ENCODE measurements around the gene ITPR2.
A peak's percentile ranks its signal among the peaks of the same experiment; 100 is the strongest.
"Not testable (repeated sequence)": the region's sequence is repeated elsewhere in the genome, so short reads cannot be mapped to it uniquely, and the experiment has no call there.

The ITPR2 gene

DNA sequence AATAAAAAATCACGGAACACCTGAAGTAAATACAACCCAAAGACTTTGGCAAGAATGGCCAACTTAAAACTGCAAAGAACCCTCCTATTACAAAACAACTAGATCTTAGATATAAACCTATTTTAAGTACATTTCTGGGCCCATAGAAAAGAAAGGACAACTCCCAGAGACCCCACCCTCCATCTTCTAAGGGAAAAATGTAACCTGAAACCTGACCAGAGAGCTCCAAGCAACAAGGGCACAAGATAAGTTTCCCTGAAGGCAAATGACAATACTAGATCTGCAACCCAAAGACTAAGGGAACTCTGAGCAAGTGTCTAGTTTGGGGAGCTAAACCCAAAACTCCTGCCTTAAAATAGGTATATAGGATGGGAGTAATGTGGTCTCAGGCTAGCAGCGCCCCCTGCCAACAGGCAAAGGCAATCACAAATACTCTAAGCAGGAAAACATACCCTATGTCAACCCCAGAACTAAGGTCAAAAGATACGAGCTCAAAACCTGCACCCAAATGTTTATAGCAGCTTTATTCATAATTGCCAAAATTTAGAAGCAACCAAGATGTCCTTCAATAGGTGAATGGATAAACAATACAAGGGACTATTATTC lies 218.9 kb downstream of the ITPR2 start:
- peak in 1 of 2 experiments; percentile 30 for DNase-seq

DNA sequence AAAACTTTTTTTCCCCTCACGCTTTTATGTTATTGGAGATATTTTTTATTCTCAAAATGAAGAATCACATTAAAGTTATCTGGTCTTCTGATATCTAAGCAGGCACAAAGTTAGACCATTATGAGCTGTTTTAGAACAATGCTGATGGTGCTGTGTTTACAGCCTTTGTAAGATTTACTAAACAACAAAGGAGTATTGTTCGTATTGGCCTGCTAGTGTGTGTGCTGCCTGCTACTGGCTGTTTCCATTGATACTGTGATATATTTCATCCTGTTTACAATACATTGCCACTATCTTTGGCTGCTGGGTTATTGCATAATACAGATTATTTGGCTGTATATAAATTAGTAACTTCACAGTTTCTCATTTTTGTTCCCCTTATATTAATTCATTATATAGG lies 220.8 kb downstream of the ITPR2 start:
- no peak for DNase-seq

DNA sequence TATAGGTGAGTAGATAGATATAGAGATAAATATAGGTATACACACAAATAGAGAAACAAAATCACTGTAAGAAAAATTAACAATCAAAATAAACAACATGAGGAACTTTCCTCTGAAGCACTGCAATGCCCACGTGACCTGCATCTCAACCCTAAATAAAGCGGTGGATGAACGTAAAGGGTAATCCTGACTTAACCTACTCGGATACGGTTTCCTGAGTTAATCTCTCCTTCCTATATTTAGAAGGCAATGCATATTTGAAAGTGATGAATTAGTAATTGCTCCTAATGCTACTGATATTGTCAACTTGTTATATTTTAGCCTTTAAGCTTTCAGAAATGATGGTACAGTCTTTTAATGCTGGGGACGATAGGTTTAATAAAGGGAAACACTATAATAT lies 221.4 kb downstream of the ITPR2 start:
- no peak for DNase-seq

DNA sequence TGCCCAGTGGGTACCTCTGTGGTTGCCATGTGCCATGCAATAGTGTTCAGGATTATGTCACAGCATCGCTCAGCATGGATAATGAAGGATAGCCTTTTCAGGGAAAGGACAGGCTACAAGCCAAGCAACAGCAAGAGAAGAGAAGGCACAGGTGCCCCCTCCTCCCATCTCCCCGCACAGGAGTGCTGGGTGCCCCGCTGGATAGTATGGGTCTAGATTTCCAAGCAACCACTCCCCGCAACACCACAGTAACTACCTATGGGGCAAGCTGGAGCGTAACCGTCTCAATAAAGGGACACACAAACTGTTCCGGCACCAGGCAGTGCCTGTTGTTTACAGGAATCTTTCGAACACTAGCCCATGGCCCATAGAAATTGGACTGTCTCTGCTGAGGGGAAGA lies 222.2 kb downstream of the ITPR2 start:
- no peak for DNase-seq

DNA sequence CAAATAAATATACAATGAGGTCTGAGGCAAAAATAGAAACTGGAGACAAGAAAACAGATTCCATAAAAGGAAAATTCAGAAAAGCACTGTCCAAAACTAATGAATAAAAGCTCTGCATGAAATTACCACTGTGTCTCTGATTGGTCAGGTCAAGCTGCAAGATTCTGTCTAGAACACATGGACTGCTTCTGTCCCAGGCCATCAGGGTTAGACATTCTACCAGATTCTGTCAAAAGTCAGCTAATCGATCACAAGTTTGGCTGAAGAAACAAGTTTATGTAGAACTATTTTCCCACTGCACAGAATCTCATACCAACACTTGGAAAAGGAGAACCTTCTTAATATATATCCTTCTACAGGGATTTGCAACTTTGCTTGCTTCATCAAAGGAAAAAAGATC lies 223.0 kb downstream of the ITPR2 start:
- DNase-seq: no peak

DNA sequence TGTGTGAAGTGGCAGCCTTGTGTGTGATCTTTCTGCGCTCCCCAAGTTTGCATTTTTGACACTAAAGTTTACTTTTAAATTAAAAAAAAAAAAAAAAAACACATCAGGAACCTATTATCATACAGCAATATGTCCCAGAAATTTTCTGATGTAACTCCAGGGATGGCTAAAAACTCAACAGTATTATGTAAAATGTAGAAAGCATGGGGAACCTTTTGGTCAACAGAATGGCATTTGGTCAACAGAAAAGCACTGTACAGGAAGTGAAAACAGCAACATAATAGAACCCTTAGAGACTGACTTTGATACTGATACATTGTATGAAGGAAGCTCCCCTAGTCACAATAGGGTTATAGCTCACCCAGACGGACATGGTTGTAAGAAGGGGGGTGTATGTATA lies 224.3 kb downstream of the ITPR2 start:
- DNase-seq: no peak

DNA sequence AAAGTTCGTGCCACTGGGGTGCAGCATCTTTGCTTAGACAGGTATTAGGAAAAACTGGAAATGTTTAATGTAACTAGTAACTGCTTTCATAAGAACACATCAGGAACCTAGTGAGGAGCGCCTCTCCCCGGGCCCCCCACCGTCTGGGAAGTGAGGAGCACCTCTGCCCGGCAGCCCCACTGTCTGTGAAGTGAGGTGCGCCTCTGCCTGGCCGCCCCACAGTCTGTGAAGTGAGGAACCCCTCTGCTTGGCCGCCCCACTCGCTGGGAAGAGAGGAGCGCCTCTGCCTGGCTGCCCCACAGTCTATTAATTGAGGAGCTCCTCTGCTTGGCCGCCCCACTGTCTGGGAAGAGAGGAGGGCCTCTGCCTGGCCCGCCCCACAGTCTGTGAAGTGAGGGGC lies 224.7 kb downstream of the ITPR2 start:
- no peak for DNase-seq

DNA sequence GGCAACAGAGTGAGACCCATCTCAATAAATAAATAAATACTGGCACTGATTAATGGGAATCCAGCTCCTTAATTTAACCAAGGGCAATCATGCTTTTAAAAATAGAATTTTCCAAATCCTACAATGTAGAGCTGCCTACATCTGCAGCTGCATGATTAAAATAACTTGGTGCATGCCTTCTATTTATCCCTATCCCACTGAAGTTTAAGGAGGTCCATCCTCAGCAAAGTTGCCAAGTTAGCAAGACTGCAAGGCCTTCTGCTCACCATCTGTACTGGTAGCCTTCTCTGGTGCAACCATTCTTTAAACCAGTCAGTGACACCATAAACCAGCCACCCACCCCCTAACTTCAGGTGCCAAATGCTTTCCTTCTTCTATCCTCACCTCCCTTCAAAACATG lies 226.1 kb downstream of the ITPR2 start:
- no peak for DNase-seq

DNA sequence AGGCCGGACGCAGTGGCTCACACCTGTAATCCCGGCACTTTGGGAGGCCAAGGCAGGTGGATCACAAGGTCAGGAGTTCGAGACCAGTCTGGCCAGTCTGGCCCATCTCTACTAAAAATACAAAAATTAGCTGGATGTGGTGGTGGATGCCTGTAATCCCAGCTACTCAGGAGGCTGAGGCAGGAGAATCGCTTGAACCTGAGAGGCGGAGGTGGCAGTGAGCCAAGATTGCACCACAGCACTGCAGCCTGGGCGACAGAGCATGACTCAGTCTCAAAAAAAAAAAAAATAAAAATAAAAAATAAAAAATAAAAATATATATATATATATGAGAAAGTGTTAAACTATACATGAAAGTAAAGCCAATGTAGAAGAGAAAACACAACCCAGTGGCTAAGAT lies 228.2 kb downstream of the ITPR2 start:
- not testable (repeated sequence) for DNase-seq

DNA sequence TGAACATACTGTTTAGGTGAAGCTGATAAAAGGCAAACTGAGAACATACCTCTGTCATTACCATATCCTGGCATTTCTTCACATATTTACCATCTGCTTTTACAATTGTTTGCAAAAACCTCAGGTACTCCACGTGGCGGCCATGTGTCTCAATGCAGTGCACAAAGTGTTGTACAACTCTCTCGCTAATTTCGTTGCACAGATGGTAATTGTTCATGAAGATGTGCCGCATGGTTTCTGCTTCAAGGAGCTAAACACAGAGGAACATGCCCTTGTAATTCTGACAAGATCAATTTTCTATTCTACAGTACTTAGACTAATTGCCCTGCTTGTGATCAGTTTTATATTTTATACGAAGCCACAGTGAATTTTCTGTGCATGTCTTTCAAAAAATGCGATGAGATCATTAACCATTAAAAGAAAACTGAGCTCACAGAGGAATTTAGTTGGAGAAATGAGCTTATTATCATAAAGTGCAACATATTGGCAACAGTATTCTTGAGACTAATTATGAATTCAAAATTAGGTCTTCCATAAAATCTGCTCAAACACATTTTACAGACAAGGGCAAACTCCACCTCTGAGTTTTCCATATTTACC lies 233.8 kb downstream of the ITPR2 start:
- no peak for DNase-seq

DNA sequence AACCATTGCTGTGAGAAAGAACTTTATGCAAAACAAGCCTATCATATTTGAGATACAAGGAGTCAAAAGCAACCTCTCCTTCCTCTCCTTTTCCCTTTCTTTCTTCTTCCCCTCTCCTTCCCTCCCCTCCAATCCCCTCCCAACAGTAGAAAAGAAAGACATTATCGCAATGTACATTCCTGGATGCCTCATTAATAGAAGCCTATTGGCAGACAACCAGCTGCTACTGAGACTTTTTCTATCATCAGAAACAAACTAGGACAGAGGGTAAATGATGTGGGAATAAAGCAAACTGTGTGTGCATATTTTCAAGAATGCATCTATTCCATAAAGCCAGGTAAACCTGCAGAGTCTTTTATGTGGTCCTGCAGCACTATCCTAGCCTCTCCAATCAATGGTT lies 237.2 kb downstream of the ITPR2 start:
- DNase-seq: no peak

DNA sequence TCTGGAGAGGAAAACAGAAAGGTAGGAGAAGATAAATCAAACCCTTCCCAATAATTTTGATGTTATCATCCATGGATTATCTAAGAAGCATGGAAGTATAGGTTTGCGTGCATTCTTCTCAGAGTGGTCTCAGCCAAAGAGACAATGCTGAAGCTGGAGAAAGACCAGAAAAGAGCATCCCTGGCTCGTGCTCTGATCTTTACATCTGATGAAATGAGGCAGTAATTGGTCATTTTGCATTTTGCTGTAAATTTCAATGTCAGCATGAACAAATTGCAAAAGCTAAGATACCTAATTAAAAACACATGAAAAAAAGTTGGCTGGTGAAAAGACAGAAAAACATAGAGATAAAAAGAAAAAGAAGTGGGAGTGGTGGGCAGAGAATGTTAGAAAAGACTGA lies 252.4 kb downstream of the ITPR2 start:
- no peak for DNase-seq

DNA sequence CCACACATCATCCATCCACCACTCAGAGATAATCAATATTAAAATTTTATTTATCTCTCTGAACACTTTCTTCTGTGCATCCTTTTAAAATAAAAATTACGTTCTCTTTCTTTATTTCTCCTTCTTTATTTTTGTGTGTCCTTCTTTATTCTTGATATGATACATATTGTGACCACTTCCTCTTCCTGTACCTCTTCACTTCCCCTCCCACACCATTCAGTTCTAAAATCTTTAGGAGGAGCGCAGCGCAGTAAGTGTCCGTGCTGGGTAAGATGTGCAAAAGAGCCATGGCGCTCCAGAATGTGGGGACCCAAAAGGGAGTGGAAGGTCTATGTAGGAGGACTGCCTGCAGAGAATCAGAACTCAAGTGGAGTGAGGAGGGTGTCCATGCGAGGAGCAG lies 256.7 kb downstream of the ITPR2 start:
- no peak for DNase-seq

DNA sequence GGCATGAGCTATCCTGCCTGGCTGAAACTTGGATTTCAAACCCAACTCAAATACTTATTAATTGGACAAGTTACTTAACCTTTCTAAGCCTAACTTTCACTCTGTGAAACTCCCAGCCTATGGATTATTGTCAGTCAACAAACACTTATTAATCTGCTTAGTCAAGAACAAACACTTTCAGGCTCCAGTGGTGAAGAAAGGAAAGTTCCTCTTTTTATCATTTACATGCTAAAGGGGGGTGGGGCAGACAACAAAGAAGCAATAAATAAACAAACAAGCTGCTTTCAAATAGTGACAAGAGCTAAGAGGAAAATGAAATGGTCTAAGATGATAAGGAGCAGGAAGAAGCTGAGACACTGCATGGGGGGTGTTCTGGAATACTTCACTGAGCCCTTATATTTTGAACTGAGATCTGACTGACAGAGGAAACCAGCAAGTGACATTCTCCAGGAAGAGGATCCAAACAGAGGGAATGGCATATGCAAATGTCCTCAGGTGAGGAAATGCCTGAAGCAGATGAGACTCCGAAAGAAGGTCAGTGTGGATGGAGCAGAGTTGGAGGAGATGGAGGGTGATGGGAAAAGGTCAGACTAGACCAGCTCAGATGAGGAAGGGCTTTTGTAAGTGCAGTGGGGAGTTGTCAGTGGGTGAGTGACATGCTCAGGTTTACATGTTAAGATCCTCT lies 259.6 kb downstream of the ITPR2 start:
- DNase-seq: no peak

DNA sequence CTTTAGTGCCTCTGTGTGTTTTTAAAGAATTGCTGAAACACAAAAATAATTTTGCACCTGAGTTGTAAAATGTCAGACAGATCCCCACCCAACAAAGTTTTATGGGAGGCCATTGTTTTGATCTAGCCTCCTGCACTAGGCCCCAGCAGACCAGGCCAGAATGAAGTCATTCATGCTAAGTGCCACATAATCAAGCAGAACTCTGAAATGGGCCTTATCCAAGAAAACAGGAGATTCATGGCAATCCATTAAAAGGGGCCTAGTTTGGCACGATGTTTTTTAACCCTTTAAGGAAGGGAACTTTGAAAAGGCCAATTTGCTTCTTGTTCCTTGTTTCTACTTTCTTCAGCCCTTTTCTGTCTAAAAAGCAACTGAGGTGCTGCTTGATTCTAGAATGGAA lies 260.9 kb downstream of the ITPR2 start:
- no peak for DNase-seq

DNA sequence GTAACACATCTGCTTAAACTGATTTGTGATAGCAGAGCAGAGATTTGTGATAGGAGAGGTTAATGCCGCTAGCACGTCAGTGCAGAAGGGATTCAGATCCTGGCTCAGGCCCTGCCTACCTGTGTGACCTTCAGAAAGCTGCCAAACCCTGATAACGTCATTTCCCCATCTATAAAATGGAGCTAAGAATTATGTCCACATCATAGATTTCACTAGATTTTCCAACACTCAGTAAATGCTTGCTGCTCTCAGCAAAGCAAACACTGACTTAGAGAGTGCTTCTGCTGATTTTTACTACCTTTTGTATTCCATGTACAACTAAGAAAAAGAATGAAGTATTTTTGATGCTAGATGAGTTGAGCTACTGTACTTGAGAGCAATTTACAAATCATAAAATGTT lies 261.4 kb downstream of the ITPR2 start:
- no peak for DNase-seq

DNA sequence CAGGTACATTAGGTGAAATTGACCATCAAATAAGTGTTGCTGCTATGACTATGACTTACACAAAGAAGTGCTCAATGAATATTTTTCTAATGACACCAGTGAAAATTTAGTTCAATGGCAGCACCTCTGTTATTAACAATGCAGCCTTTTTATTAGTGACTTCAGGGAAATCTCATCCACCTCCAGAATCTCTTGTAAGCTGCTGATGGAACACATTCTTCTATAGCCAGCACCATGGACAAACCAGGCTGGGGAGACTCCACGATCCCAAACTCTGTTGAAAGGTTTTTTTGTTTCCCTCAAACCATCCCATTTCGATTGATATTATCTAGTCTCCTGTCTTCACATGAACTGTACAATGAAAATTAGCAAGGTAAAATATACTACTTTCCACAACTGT lies 265.9 kb downstream of the ITPR2 start:
- DNase-seq: no peak

DNA sequence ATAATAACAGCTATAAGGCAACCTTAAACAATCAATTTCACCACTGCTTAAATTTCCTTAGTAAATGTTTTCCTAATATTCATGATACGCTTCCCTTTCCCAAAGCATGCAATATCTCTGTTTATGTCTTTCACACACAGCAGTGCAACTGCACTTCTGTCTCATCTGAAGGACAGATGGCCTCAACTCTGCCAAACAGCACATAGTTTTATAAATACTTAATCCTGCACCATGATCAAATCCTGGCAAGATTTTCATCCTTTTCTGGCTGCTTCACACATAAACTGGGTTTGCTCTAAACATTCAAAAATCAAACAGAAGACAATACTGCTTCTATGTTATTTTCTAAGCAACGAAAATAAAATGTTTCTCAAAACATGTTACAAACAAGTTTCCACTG lies 266.3 kb downstream of the ITPR2 start:
- DNase-seq: no peak

DNA sequence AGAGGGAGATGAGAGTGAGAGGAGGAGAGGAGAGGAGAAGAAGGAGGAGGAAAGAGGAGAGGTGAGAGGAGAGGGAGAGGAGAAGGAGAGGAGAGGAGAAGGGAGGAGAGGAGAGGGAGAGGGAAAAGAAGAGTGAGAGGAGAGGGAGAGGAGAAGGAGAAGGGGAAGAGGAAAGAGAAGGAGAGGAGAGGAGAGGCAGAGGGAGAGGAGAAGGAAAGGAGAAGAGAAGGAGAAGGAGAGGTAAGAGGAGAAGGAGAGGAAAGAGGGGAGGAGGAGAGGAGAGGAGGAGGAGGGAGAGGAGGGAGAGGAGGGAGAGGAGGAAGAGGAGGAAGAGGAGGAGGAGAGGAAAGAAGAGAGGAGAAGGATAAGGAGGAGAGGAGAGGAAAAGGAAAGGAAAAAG lies 266.8 kb downstream of the ITPR2 start:
- DNase-seq: no peak

DNA sequence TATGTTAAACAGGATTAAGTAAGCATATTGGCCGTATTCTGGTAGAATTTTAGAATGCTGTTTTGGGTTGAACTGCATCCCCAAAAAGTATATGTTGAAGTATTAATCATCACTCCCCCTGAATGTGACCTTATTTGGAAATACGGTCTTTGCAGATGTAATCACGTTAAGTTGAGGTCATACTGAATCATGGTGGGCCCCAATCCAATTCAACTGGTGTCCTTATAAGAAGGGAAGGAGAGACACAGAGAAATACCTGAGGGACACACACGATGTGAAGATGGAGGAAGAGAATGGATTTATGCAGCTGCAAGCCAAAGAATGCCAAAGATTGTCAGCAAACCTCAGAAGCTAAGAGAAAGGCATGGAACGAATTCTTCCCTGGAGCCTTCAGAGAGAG lies 268.6 kb downstream of the ITPR2 start:
- no peak for DNase-seq

DNA sequence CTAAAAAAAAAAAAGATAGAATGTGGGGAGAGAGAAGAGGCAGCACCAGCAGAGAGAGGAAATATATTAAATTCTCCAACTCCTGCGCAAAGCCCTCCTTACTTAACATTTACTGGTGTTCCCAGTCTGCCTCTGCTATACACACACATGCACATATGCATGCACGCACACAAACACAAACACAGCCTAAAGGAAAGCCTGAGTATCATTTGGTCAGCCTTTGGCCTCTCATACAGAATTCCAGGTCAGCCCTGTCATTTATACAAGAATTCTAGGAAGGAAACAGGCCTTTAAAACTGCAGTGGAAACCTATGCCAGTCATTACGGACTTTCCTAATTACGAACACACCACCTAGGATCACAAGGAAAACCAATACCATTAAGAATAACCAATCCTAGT lies 269.4 kb downstream of the ITPR2 start:
- DNase-seq: no peak

DNA sequence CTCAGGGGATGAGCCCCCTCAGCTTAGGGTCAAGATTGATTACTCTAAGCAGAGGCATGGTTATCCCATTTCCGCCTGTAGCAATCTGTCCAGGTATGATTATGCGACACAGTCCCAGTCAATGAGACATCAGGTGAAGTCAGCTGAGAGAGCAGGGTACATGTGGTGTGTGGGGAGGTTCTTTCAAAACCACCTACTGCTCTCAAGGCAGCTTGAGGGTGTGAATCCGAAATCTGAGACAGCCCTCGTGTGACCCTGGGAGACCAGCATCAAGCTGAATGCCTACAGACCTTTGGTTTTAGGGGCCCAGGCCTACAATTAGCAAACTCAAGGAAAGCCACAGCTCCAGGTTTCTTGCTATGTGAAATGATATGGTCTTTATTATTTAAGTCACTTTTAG lies 275.7 kb downstream of the ITPR2 start:
- no peak for DNase-seq

DNA sequence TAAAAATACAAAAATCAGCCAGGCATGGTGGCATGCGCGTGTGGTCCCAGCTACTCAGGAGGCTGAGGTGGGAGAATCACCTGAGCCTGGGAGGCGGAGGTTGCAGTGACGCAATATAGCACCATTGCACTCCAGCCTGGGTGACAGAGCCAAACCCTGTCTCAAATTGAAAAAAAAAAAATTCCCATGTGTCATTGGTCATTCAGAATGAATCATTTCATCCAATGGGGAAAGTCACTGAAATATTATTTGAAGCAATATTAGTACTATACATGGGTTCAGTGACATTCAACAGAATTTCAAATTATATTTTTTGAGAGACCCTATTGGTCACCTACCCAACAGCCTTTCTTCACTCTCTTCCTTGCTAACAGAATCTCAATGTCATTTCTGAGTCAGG lies 276.1 kb downstream of the ITPR2 start:
- no peak for DNase-seq

DNA sequence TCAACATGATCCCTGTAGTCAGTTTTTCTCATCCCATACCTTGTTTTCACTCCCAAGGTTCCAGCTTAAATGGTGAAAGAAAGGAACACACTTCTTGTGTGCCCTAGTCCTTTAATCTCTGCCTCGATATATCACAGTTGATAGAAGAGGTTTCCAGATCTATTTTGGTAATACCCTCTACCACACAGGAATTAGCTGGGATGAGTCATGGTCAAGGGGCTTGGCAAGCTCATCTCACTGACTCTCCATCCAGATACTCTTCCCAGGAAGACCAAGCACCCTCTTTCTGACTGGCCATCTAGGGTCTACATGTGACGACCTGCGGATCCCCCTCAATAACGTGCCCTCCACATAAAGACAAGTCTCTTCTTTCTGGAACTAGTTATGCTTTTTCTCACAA lies 277.9 kb downstream of the ITPR2 start:
- no peak for DNase-seq

DNA sequence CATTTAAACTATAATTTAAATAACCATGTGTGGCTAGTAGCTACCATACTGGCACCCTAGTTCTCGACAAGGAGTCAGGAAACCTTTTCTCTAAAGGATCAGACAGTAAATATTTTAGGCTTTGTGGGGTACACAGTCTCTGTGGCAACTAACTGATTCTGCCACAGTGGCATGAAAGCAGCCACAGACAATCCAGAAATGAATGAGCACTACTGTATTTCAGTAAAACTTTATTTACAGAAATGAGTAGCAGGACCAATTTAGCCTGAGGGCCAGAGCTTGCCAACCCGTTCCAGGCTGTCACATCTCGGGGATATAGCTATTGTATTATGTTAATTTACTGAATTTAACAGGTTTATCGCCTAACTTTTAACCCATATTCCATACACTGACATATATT lies 278.7 kb downstream of the ITPR2 start:
- no peak for DNase-seq

Measured in cerebellar nuclear complex (tissue), 1 donor.